ENCODE data around the gene GPC6. TPM values are rescaled to one million over a fixed set of nuclear protein-coding genes. Genes with fewer than 3 reads are reported as not detected.

The GPC6 gene
- total and polyA plus RNA-seq, 4 donors = 5.9 to 29.1 (median 18.2) TPM

DNA sequence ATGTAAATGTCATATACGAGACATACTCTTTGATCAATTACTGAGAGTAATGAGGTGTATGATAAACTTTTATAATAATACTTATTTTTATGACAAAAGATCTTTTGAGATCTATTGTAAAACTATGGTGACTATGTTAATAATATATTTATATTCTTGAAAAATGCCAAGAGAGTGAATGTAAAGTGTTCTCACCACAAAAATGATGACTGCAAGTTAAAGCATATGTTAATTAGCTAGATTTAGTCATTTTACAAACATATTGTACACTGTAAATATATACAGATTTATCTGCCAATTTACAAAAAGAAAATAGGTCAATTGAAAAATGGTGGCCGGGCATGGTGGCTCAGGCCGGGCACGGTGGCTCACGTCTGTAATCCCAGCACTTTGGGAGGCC lies 81.0 kb downstream of the GPC6 start:
- no peak overlapping the region for H3K27ac ChIP-seq (ENCODE audit: low read depth in 1 of 2, low read length in 2 of 2)
- no peak for DNase-seq (ENCODE audit: low spot score)
- 98% methylated on average over 5 of the region's 5 CpGs for WGBS
- TF ChIP-seq TAF1 (conservative IDR thresholded peaks at IDR 0.05) = no peak
- TF ChIP-seq EGR1 (IDR thresholded peaks at IDR 0.05; ENCODE audit: low read depth in 2 of 2) = no peak
- no peak for TF ChIP-seq SP1 (IDR thresholded peaks at IDR 0.05)
- TF ChIP-seq JUND (IDR thresholded peaks at IDR 0.05) = no peak
- no peak for TF ChIP-seq HNF4G (IDR thresholded peaks at IDR 0.05)
- TF ChIP-seq NR2F2 (IDR thresholded peaks at IDR 0.05) = no peak
- TF ChIP-seq FOXA2 (IDR thresholded peaks at IDR 0.05) = no peak
- no peak for TF ChIP-seq YY1 (IDR thresholded peaks at IDR 0.05)
- no peak for TF ChIP-seq HNF4A (conservative IDR thresholded peaks at IDR 0.05)
- TF ChIP-seq, protein P1, sequence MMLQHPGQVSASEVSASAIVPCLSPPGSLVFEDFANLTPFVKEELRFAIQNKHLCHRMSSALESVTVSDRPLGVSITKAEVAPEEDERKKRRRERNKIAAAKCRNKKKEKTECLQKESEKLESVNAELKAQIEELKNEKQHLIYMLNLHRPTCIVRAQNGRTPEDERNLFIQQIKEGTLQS (IDR thresholded peaks at IDR 0.05) = no peak
- H3K9ac ChIP-seq (ENCODE audit: low read depth in 1 of 2, low read length in 2 of 2) = no peak overlapping the region
- H3K9me3 ChIP-seq (ENCODE audit: control insufficient read depth in 4 of 4, low read length in 3 of 4) = no peaks in the 10 kb centered on the region
- H3K4me1 ChIP-seq (ENCODE audit: control insufficient read depth in 4 of 4, insufficient read depth in 4 of 4, low read length in 3 of 4) = no peaks in the 10 kb centered on the region
- H3K27me3 ChIP-seq (ENCODE audit: control insufficient read depth in 4 of 4, insufficient read depth in 4 of 4, low read length in 3 of 4) = no peaks in the 10 kb centered on the region
- no peak overlapping the region for H3K4me3 ChIP-seq (ENCODE audit: low read depth in 1 of 3, low read length in 3 of 3)
- no peaks in the 10 kb centered on the region for H3K36me3 ChIP-seq (ENCODE audit: control insufficient read depth in 4 of 4, insufficient read depth in 3 of 4, low read depth in 1 of 4, low read length in 3 of 4)

DNA sequence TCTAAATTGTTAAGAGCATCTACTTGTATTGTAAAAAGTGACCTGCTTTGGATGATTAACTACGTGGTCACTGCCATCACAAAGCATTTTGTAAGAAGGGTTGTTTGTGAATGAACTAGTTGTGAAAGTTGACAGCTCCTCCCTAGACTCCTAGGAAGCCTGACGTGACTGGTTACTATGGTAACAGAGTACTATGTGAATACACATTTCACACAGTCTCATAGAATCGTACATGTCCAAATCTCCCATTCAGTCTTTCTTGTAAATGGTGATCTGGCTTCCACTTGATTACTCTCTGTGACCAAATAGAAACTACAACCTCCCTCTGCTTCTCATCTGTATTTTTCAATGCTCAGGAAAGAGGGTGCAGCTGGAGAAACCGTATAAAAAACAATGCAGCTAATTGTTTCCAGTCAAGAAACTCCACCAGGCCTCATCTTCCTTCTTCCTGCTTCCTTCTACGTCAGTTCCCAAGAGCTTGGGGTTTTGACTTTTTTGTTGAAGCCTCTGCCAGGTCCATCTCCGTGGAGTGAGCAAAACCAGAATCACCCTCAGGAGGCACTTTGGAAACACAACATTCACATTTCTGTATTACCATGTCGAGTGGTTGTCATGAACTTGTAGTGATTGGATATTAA lies 83.4 kb downstream of the GPC6 start:
- no peak for DNase-seq (ENCODE audit: low spot score)
- TF ChIP-seq, protein P2, sequence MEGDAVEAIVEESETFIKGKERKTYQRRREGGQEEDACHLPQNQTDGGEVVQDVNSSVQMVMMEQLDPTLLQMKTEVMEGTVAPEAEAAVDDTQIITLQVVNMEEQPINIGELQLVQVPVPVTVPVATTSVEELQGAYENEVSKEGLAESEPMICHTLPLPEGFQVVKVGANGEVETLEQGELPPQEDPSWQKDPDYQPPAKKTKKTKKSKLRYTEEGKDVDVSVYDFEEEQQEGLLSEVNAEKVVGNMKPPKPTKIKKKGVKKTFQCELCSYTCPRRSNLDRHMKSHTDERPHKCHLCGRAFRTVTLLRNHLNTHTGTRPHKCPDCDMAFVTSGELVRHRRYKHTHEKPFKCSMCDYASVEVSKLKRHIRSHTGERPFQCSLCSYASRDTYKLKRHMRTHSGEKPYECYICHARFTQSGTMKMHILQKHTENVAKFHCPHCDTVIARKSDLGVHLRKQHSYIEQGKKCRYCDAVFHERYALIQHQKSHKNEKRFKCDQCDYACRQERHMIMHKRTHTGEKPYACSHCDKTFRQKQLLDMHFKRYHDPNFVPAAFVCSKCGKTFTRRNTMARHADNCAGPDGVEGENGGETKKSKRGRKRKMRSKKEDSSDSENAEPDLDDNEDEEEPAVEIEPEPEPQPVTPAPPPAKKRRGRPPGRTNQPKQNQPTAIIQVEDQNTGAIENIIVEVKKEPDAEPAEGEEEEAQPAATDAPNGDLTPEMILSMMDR (IDR thresholded peaks at IDR 0.05; ENCODE audit: low read depth, low read length, missing input control) = no peak
- TF ChIP-seq TAF1 (conservative IDR thresholded peaks at IDR 0.05) = no peak
- no peak for TF ChIP-seq GABPA (IDR thresholded peaks at IDR 0.05 in 1 of 2, conservative IDR thresholded peaks at IDR 0.05 in 1 of 2)
- no peak for TF ChIP-seq HNF4G (IDR thresholded peaks at IDR 0.05)
- no peak for TF ChIP-seq RXRA (IDR thresholded peaks at IDR 0.05)
- no peak for TF ChIP-seq EGR1 (IDR thresholded peaks at IDR 0.05; ENCODE audit: low read depth in 2 of 2)
- TF ChIP-seq, protein P3, sequence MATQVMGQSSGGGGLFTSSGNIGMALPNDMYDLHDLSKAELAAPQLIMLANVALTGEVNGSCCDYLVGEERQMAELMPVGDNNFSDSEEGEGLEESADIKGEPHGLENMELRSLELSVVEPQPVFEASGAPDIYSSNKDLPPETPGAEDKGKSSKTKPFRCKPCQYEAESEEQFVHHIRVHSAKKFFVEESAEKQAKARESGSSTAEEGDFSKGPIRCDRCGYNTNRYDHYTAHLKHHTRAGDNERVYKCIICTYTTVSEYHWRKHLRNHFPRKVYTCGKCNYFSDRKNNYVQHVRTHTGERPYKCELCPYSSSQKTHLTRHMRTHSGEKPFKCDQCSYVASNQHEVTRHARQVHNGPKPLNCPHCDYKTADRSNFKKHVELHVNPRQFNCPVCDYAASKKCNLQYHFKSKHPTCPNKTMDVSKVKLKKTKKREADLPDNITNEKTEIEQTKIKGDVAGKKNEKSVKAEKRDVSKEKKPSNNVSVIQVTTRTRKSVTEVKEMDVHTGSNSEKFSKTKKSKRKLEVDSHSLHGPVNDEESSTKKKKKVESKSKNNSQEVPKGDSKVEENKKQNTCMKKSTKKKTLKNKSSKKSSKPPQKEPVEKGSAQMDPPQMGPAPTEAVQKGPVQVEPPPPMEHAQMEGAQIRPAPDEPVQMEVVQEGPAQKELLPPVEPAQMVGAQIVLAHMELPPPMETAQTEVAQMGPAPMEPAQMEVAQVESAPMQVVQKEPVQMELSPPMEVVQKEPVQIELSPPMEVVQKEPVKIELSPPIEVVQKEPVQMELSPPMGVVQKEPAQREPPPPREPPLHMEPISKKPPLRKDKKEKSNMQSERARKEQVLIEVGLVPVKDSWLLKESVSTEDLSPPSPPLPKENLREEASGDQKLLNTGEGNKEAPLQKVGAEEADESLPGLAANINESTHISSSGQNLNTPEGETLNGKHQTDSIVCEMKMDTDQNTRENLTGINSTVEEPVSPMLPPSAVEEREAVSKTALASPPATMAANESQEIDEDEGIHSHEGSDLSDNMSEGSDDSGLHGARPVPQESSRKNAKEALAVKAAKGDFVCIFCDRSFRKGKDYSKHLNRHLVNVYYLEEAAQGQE (IDR thresholded peaks at IDR 0.05) = no peak
- TF ChIP-seq RAD21 (IDR thresholded peaks at IDR 0.05) = no peak
- TF ChIP-seq, protein P1 (IDR thresholded peaks at IDR 0.05) = no peak
- no peak for TF ChIP-seq FOXA2 (IDR thresholded peaks at IDR 0.05)
- TF ChIP-seq, protein P4, sequence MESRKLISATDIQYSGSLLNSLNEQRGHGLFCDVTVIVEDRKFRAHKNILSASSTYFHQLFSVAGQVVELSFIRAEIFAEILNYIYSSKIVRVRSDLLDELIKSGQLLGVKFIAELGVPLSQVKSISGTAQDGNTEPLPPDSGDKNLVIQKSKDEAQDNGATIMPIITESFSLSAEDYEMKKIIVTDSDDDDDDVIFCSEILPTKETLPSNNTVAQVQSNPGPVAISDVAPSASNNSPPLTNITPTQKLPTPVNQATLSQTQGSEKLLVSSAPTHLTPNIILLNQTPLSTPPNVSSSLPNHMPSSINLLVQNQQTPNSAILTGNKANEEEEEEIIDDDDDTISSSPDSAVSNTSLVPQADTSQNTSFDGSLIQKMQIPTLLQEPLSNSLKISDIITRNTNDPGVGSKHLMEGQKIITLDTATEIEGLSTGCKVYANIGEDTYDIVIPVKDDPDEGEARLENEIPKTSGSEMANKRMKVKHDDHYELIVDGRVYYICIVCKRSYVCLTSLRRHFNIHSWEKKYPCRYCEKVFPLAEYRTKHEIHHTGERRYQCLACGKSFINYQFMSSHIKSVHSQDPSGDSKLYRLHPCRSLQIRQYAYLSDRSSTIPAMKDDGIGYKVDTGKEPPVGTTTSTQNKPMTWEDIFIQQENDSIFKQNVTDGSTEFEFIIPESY (IDR thresholded peaks at IDR 0.05) = no peak
- no peak for TF ChIP-seq HNF4A (conservative IDR thresholded peaks at IDR 0.05)
- TF ChIP-seq FOXA1 (IDR thresholded peaks at IDR 0.05) = no peak
- Histone ChIP-seq H3K9me3 (ENCODE audit: control insufficient read depth in 4 of 4, low read length in 3 of 4) (no peaks in the 10 kb centered on the region), H3K27ac (ENCODE audit: low read depth in 1 of 2, low read length in 2 of 2) (no peak overlapping the region), H3K4me1 (ENCODE audit: control insufficient read depth in 4 of 4, insufficient read depth in 4 of 4, low read length in 3 of 4) (no peaks in the 10 kb centered on the region), H3K4me3 (ENCODE audit: low read depth in 1 of 3, low read length in 3 of 3) (no peak overlapping the region), H3K36me3 (ENCODE audit: control insufficient read depth in 4 of 4, insufficient read depth in 3 of 4, low read depth in 1 of 4, low read length in 3 of 4) (no peaks in the 10 kb centered on the region), H3K27me3 (ENCODE audit: control insufficient read depth in 4 of 4, insufficient read depth in 4 of 4, low read length in 3 of 4) (no peaks in the 10 kb centered on the region), H3K9ac (ENCODE audit: low read depth in 1 of 2, low read length in 2 of 2) (no peak overlapping the region)
- WGBS = 75% methylated on average over 7 of the region's 7 CpGs

Data from liver (tissue), 9 donors.